IMR-90 (cell line): ENCODE data around the gene CENPN.

Experiments
- POLR2A ChIP-seq: IDR thresholded peaks from 2 replicates; pipeline ENCODE4 v1.6.1; 2012; ENCODE audit warnings: mild to moderate bottlenecking, low read depth, low read length
- RAD21 ChIP-seq: IDR thresholded peaks from 2 replicates; pipeline ENCODE4 v1.6.1; 2012; ENCODE audit warnings: low read length, improper control_type of control experiment
- SMC3 ChIP-seq: fragments of 150-350 bp; IDR thresholded peaks from 2 replicates; pipeline ENCODE4 v1.6.1; 2016; ENCODE audit warnings: low read depth, mild to moderate bottlenecking, antibody characterized with exemption, low read length, moderate library complexity
- TF ChIP-seq, protein P1 (sequence below): conservative IDR thresholded peaks from 2 replicates; pipeline ENCODE4 v1.5.1; 2012; ENCODE audit warnings: mild to moderate bottlenecking, low read depth, low read length, improper control_type of control experiment
- TF ChIP-seq, protein P2 (sequence below): fragments of 150-350 bp; IDR thresholded peaks from 2 replicates; pipeline ENCODE4 v1.6.1; 2017; ENCODE audit warnings: mild to moderate bottlenecking, antibody characterized with exemption, low read length, low read depth

DNA sequence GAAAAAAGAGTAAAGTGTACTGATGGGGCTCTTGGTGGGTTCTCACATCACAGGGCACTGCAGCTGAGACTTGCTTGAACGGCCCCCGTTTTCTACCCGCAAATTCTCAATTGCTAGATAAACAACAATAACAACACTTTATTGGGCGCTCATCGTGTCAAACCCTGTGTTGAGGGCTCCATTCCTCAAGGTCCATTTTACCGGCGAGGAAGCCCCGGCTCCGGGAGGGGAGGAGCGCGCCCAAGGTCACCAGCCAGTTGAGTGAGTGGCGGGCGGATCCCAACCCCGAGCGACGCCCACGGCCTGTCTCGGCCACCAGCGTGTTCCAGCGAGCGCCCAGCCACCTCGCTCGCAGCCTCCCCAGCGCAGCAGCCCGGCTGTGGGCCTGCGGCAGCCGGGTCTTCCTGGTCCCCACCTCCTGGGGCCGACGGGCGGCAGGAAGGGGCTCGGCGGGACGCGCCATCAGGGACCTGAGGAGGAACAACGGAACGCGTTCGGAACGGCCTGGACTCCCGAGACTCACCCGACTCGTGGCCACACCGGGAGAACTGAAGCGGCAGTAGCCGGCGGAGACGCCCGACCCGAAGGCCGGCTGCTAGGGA lies 702 bp upstream of the CENPN start:
- TF ChIP-seq, protein P1, sequence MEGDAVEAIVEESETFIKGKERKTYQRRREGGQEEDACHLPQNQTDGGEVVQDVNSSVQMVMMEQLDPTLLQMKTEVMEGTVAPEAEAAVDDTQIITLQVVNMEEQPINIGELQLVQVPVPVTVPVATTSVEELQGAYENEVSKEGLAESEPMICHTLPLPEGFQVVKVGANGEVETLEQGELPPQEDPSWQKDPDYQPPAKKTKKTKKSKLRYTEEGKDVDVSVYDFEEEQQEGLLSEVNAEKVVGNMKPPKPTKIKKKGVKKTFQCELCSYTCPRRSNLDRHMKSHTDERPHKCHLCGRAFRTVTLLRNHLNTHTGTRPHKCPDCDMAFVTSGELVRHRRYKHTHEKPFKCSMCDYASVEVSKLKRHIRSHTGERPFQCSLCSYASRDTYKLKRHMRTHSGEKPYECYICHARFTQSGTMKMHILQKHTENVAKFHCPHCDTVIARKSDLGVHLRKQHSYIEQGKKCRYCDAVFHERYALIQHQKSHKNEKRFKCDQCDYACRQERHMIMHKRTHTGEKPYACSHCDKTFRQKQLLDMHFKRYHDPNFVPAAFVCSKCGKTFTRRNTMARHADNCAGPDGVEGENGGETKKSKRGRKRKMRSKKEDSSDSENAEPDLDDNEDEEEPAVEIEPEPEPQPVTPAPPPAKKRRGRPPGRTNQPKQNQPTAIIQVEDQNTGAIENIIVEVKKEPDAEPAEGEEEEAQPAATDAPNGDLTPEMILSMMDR: no peak
- TF ChIP-seq, protein P2, sequence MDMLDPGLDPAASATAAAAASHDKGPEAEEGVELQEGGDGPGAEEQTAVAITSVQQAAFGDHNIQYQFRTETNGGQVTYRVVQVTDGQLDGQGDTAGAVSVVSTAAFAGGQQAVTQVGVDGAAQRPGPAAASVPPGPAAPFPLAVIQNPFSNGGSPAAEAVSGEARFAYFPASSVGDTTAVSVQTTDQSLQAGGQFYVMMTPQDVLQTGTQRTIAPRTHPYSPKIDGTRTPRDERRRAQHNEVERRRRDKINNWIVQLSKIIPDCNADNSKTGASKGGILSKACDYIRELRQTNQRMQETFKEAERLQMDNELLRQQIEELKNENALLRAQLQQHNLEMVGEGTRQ: no peak
- TF ChIP-seq SMC3 (no peak), POLR2A (peak; percentile 94; the same call in 1 of the 2 replicates), RAD21 (no peak)
